Stomach (tissue), 4 donors: ENCODE data around the gene TH.

Experiments used
- CTCF ChIP-seq, 7 experiments: fragments of 450-650 bp in 4 of 7; fragments of 200-600 bp in 3 of 7; sonication (generic) in 3 of 7; IDR thresholded peaks; one replicate each; pipeline ENCODE4 v1.5.1; 2016 to 2019; ENCODE audit warnings: antibody characterized with exemption in 7 of 7, control low read depth in 2 of 7, mild to moderate bottlenecking in 1 of 7
- POLR2A ChIP-seq, 4 donors: fragments of 450-650 bp; IDR thresholded peaks; one replicate each; pipeline ENCODE4 v1.6.1; 2016; ENCODE audit warnings: antibody characterized with exemption in 4 of 4, control low read depth in 2 of 4, mild to moderate bottlenecking in 1 of 4, moderate library complexity in 1 of 4
- POLR2AphosphoS5 ChIP-seq, 3 donors: sonication (generic); formaldehyde crosslinking; IDR thresholded peaks; one replicate each; pipeline ENCODE4 v1.6.1; 2016; ENCODE audit warnings: antibody characterized with exemption in 3 of 3

GRCh38 chr11:2209370-2209801, 37.8 kb upstream of the TH start:
- TF ChIP-seq CTCF (IDR thresholded peaks at IDR 0.05) (no peak), POLR2A (IDR thresholded peaks at IDR 0.05) (no peak), POLR2AphosphoS5 (IDR thresholded peaks at IDR 0.05) (no peak)
